SK-N-SH treated with all-trans-retinoic acid at 6 μM for 48 hours (cell line): ENCODE results near the gene DBI.

Experiments
- BACH2 ChIP-seq: fragments of 250-450 bp; sonication (Bioruptor Pico); IDR thresholded peaks from 2 replicates; pipeline ENCODE4 v1.9.0; 2021; ENCODE audit warnings: mild to moderate bottlenecking, borderline replicate concordance
- GLIS3 ChIP-seq: fragments of 250-450 bp; sonication (Bioruptor Pico); IDR thresholded peaks from 2 replicates; pipeline ENCODE4 v1.5.0; 2020; ENCODE audit warnings: mild to moderate bottlenecking, moderate library complexity
- ISL1 ChIP-seq: fragments of 250-450 bp; sonication (Bioruptor Pico); IDR thresholded peaks from 2 replicates; pipeline ENCODE4 v2.1.2; 2022; ENCODE audit warnings: mild to moderate bottlenecking, moderate library complexity
- PPARA ChIP-seq: fragments of 250-450 bp; sonication (Bioruptor Pico); IDR thresholded peaks from 2 replicates; pipeline ENCODE4 v1.5.0; 2020; ENCODE audit warnings: mild to moderate bottlenecking, borderline replicate concordance
- TOX ChIP-seq: fragments of 250-450 bp; sonication (Bioruptor Pico); IDR thresholded peaks from 2 replicates; pipeline ENCODE4 v1.8.0; 2021; ENCODE audit warnings: mild to moderate bottlenecking, moderate library complexity, borderline replicate concordance
- ZC3H10 ChIP-seq: fragments of 250-450 bp; sonication (Bioruptor Pico); IDR thresholded peaks from 2 replicates; pipeline ENCODE4 v1.5.1; 2021; ENCODE audit warnings: mild to moderate bottlenecking, moderate library complexity
- ZFP30 ChIP-seq: fragments of 450-650 bp; formaldehyde crosslinking; IDR thresholded peaks from 2 replicates; pipeline ENCODE4 v1.5.0; 2022; ENCODE audit warnings: mild to moderate bottlenecking, moderate library complexity
- ZNF70 ChIP-seq: fragments of 450-650 bp; formaldehyde crosslinking; IDR thresholded peaks from 2 replicates; pipeline ENCODE4 v1.5.0; 2020; ENCODE audit warnings: mild to moderate bottlenecking, moderate library complexity
- ZNF8 ChIP-seq: fragments of 450-650 bp; formaldehyde crosslinking; IDR thresholded peaks from 2 replicates; pipeline ENCODE4 v1.5.0; 2020; ENCODE audit warnings: mild to moderate bottlenecking, moderate library complexity
- TF ChIP-seq, protein P1 (sequence below): fragments of 250-450 bp; sonication (Bioruptor Pico); IDR thresholded peaks from 2 replicates; pipeline ENCODE4 v1.8.0; 2020; ENCODE audit warnings: mild to moderate bottlenecking, moderate library complexity, borderline replicate concordance
- TF ChIP-seq, protein P2 (sequence below): fragments of 250-450 bp; sonication (Bioruptor Pico); IDR thresholded peaks from 2 replicates; pipeline ENCODE4 v1.5.1; 2020; ENCODE audit warnings: low read depth, mild to moderate bottlenecking, moderate library complexity

DNA sequence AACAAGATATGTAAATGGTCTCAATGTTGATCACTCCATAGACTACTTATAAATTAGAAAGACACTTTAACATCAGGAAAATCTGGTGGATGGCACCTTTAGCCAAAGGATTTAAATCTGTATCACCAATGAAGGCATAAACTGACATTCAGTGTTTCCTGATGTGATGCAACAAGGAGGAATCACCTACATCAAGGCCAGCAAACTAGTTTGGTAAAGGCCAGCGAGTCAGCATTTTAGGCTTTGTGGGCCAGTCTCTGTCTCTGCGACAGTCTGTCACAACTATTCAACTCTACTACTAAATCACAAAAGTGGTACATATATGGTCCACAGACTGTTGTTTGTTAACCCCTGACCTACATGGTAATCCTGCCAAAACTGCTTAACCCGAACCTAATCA, 33.4 kb upstream of the DBI start:
- TF ChIP-seq GLIS3 (CRISPR knock-in tag) (no peak), ZNF70 (CRISPR knock-in tag) (no peak), BACH2 (CRISPR knock-in tag) (no peak), ZNF8 (CRISPR knock-in tag) (no peak), ISL1 (CRISPR knock-in tag) (no peak), PPARA (CRISPR knock-in tag) (no peak), TOX (CRISPR knock-in tag) (no peak), ZC3H10 (no peak), ZFP30 (CRISPR knock-in tag) (no peak)
- TF ChIP-seq, protein P1, sequence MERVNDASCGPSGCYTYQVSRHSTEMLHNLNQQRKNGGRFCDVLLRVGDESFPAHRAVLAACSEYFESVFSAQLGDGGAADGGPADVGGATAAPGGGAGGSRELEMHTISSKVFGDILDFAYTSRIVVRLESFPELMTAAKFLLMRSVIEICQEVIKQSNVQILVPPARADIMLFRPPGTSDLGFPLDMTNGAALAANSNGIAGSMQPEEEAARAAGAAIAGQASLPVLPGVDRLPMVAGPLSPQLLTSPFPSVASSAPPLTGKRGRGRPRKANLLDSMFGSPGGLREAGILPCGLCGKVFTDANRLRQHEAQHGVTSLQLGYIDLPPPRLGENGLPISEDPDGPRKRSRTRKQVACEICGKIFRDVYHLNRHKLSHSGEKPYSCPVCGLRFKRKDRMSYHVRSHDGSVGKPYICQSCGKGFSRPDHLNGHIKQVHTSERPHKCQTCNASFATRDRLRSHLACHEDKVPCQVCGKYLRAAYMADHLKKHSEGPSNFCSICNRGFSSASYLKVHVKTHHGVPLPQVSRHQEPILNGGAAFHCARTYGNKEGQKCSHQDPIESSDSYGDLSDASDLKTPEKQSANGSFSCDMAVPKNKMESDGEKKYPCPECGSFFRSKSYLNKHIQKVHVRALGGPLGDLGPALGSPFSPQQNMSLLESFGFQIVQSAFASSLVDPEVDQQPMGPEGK: no peak
- TF ChIP-seq, protein P2, sequence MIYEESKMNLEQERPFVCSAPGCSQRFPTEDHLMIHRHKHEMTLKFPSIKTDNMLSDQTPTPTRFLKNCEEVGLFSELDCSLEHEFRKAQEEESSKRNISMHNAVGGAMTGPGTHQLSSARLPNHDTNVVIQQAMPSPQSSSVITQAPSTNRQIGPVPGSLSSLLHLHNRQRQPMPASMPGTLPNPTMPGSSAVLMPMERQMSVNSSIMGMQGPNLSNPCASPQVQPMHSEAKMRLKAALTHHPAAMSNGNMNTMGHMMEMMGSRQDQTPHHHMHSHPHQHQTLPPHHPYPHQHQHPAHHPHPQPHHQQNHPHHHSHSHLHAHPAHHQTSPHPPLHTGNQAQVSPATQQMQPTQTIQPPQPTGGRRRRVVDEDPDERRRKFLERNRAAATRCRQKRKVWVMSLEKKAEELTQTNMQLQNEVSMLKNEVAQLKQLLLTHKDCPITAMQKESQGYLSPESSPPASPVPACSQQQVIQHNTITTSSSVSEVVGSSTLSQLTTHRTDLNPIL (CRISPR knock-in tag): no peak
